GM18499 (cell line): Measurements from ENCODE around the gene ELP1.

Source experiments
- ATAC-seq: cut with Tn5 transposase; IDR thresholded peaks from one replicate; pipeline ENCODE4 v1.9.1; 2021; ENCODE audit warnings: moderate number of reproducible peaks; ENCODE audit not compliant: insufficient read depth, unreplicated experiment

ELP1 gene

GRCh38 chr9:108884701-108885100 is 49.2 kb downstream of the ELP1 start:
- no peak for ATAC-seq

DNA sequence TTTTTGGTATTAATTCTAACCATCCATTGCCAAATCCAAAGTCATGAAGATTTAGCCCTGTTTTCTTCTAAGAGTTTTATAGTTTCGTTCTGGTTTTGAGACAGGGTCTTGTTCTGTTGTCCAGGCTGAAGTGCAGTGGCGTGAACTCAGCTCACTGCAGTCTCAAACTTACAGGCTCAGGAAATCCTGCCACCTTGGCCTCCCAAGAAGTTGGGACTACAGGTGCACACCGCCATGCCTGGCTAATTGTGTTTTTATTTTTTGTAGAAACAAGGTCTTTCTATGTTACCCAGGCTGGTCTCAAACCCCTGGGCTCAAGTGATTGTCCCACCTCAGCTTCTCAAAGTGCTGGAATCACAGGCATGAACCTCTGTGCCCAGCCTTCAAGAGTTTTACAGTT is 50.8 kb downstream of the ELP1 start:
- ATAC-seq = no peak

- no peak for ATAC-seq
These were observed 51.7 kb downstream of the ELP1 start for GRCh38 chr9:108882052-108882888.

DNA sequence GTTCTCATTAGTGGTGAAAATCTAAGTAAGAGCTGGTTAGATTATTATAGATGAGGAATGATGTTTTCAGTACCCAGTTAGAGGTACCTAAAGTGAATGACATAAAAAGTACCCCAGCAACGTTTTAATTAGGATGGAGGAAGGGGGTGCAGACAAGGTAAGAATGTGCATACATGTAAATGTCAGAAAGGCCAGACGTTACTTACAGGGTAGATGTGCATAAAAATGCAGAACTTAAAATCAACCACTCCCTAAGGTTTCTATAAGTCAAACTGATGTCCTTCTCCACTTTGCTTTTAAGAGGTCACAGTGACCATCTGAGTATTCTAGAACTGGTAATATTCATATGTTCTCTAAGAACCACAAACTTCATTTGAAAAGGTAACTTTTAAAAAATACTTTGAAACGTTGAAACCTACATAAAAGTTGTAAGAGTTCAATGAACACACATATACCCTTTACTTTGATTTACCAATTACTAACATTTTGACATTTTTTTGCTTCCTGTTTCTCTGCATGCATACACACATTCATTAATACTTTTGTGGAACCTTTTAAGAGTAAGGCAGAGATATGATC is 53.1 kb downstream of the ELP1 start:
- no peak for ATAC-seq

GRCh38 chr9:108877524-108877923 is 56.4 kb downstream of the ELP1 start:
- ATAC-seq = no peak

DNA sequence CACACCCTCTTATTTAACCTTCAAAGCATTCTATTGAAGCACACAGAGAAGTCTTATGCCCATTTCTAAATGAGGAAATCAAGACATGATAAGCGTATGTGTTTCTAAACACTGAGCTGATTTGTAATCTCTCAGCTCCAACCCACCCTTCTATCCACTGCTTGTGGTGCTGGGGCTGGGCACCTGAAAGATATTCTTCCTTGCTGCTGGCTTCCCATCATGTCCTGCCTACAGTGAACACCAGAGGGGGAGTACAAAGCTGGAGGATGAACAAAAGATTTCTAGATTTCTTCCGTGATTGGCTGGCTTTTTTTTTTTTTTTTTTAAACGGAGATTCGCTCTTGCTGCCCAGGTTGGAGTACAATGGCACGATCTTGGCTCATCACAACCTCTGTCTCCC is 57.5 kb downstream of the ELP1 start:
- ATAC-seq = no peak

- no peak for ATAC-seq
These were observed 59.7 kb downstream of the ELP1 start for GRCh38 chr9:108874058-108874788.

GRCh38 chr9:108869092-108869725 is 64.7 kb downstream of the ELP1 start:
- no peak for ATAC-seq

GRCh38 chr9:108867829-108868228 is 66.1 kb downstream of the ELP1 start:
- ATAC-seq = no peak

DNA sequence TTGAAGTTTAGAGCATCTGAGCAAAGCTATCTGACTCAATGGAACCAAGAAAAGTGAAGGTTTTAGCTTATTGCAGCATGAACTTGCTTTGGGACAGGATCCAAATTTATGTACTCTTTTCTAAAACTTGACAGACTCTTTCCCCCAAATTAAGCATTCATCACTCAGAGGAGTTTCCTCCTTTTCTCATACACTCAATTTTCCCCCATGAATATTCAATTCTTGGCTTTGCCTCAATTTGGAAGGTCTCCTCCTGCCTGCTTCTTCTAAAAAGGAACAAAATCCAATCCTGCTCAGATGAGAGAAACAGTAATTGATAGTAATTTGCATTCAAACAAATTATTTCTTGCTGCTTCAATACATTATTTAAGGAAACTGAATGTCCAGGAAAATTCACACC is 66.8 kb downstream of the ELP1 start:
- no peak for ATAC-seq

GRCh38 chr9:108866001-108866420 is 67.9 kb downstream of the ELP1 start:
- ATAC-seq = no peak

- no peak for ATAC-seq
These were observed 68.9 kb downstream of the ELP1 start for GRCh38 chr9:108865037-108865436.

- no peak for ATAC-seq
These were observed 69.5 kb downstream of the ELP1 start for GRCh38 chr9:108864446-108864845.

- no peak for ATAC-seq
These were observed 70.0 kb downstream of the ELP1 start for GRCh38 chr9:108863891-108864290.

- no peak for ATAC-seq
These were observed 71.9 kb downstream of the ELP1 start, which contains the start of gene ACTL7A for GRCh38 chr9:108861997-108862396. ACTL7A (plus strand) TSS chr9:108862266; CDS start chr9:108862323, 57 bp downstream.

GRCh38 chr9:108861464-108861863 is 72.5 kb downstream of the ELP1 start:
- no peak for ATAC-seq

GRCh38 chr9:108860764-108861163 is 73.2 kb downstream of the ELP1 start:
- no peak for ATAC-seq

DNA sequence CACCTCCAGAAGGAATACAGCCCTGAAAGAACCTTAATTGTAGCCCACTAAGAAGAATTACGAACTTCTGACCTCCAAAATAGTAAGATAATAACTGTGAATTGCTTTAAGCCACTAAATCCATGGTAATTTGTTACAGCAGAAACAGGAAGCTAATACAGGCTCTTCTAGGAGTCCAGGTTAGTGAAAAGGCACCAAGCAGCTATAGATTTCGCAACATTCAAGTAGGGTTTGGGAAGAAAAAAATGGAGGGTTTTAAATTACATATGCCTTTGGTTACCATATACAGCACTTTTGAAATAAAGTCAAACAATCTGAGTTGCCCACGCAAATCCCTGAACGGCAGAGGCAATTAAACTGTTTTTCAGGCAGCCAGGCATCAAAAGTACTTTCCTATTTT is 73.6 kb downstream of the ELP1 start:
- ATAC-seq = no peak

DNA sequence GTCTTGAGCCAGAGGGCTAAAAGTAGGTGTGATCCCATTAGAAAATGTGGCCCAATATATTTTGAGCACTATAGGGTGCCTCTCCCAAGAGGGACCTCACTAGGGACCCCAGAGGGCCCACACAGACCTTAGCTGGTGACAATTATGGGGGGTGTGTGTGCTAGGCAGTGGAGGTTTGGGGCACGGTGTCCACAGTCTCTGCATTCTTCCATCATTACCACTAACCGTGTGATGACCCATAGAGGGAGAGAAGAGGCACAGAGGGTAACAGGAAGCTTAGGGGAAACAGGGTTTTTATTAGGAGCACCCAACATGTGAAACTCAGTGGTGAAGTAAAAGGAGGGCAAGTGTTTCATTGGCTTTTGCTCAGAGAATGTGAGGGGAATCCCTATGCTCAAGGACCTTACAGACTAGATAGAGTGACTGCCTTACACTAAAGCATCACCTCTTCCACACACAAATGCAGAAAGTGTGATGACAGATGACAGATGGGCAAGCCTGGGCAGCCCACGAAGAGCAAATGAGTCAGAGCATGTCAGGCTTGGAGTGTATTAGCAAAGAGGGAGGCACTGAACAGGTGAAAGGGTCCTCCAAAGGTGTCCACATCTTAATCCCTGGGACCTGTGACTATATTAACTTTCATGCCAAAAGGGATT is 74.3 kb downstream of the ELP1 start:
- ATAC-seq = no peak

GRCh38 chr9:108857572-108857971 is 76.4 kb downstream of the ELP1 start:
- ATAC-seq = no peak
